ENCODE data around the gene PCCA. TPM values are rescaled to one million over a fixed set of nuclear protein-coding genes. Genes with fewer than 3 reads are reported as not detected.

PCCA gene
- total and polyA plus RNA-seq, 2 of the 13 experiments (the other 11 are each of a cell fraction or from before 2014, with no cell fraction given) = 15.0 to 32.2 TPM

- BruUV-seq (replicated peaks) = no TSS peak
- no peaks in the 10 kb centered on the region for H3K79me2 ChIP-seq (ENCODE audit: insufficient read depth, low read length)
- H3K27ac ChIP-seq (ENCODE audit: extremely low read length, insufficient read depth, low read length) = no peak overlapping the region
- no peak for DNase-seq (ENCODE audit: low spot score)
- H3K9ac ChIP-seq (ENCODE audit: insufficient read depth, low read depth, low read length) = no peak overlapping the region
- no peak for FAIRE-seq
- WGBS (ENCODE audit: low lambda C conversion rate) = 99% methylated on average over 29 of the region's 60 CpGs
- no peaks in the 10 kb centered on the region for H3K9me3 ChIP-seq (ENCODE audit: low read length)
- TF ChIP-seq MAX (IDR thresholded peaks at IDR 0.05) (no peak), SRSF4 (IDR thresholded peaks at IDR 0.05; ENCODE audit: low read depth, low read length, poor library complexity, severe bottlenecking) (no peak), SP1 (IDR thresholded peaks at IDR 0.05) (no peak), SP1 (CRISPR knock-in tag; IDR thresholded peaks at IDR 0.05) (no peak), TFDP1 (CRISPR knock-in tag; IDR thresholded peaks at IDR 0.05; ENCODE audit: borderline replicate concordance) (no peak), AGO2 (optimal IDR thresholded peaks at IDR 0.05; ENCODE audit: low read depth, low read length) (peak; percentile 61), ZNF768 (CRISPR knock-in tag; IDR thresholded peaks at IDR 0.05) (0 out of 2 replicates have a peak, but pooled peaks have one; percentile 12), ZNF232 (CRISPR knock-in tag; IDR thresholded peaks at IDR 0.05; ENCODE audit: borderline replicate concordance) (no peak)
- ChIA-PET POLR2A (no interaction called here), CTCF (ENCODE audit: low intra/inter-chr PET ratio, low total read pairs) (no interaction called here)
- no peaks in the 10 kb centered on the region for H4K20me1 ChIP-seq (ENCODE audit: insufficient read depth, low read length)
- no peak overlapping the region for H2AFZ ChIP-seq (ENCODE audit: low read length)
- peaks cover 7% of the 10 kb centered on the region in 2 experiments; a peak in 4 of 5 replicates for H3K36me3 ChIP-seq (replicated peaks in 1 of 2; ENCODE audit: control insufficient read depth in 1 of 2, insufficient read depth in 2 of 2, low read length in 2 of 2)
- ATAC-seq = no peak; the same call in 2 of the 3 replicates
- no peaks in the 10 kb centered on the region; a peak in 1 of 5 replicates for H3K27me3 ChIP-seq (ENCODE audit: control insufficient read depth in 1 of 2, insufficient read depth in 2 of 2, low read length in 2 of 2)
- in situ Hi-C loops (cut with HindIII; ENCODE audit: extremely low pct_ligation_motif_present, low pct_unique_long_range_greater_than_20kb) (loop anchor here (25.0 kb wide), 1 partner anchor 870 kb away; no protein-coding TSS in a partner anchor), intact Hi-C loops (cut with micrococcal nuclease; ENCODE audit: unreplicated experiment) (no loop called here)
- no peak overlapping the region for H3K4me3 ChIP-seq (replicated peaks in 1 of 3; ENCODE audit: insufficient read depth in 1 of 3, low read depth in 2 of 3, low read length in 3 of 3)
- H3K4me2 ChIP-seq (ENCODE audit: low read depth, low read length) = no peak overlapping the region
- H3K4me1 ChIP-seq (ENCODE audit: insufficient read depth, low read length) = peaks cover 29% of the 10 kb centered on the region
These were observed 443.3 kb downstream of the PCCA start for GRCh38 chr13:100532090-100532766.
